ENCODE measurements around the gene HSD3B7.

HSD3B7 gene

DNA sequence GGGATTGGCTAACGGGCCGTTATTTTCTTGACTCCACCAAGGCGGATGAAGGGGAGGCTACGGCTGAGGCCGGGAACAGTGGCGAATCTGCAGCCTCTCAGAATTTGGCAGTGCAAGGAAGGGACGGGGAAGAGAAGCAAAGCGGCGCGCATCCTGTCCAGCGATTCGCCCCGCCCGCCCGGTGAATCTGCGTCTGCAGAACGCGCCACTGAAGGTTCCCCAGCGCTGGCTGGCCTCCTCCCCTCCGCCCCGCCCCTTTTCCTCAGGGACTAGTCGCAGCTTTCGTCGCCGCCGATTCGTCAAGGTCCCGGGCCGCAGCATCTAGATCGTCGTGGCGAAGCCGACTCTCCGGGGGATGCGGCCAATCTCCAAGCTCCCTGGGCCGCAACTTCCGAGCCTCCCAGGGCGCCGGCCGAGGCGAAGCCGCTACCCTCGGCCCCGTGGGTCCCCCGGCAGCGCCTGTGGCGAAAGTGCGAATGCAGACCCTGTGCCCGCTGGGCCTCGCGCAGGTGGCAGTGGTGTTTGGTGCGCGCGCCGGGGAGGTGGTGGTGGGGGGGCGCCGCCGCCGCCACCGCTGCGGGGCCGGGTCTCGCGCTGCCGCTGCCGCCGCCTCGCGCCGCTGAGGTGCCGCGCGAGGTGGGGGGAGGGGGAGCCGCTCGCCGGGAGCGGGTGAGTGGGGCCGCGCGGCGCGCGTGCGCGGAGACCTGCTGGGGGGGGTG, 27.4 kb upstream of the HSD3B7 start, which contains the start of gene SETD1A:
Gene SETD1A, plus strand, starts transcription at position 299 of the 719 bp plus-strand sequence. CDS start 978 bp downstream, outside the sequence.
- peak; percentile 79 to 98 (median 92) for DNase-seq

GRCh38 chr16:30958175-30959079, 26.6 kb upstream of the HSD3B7 start:
- peak in 7 of 14 donors; percentile 32 to 85 (median 63) for DNase-seq

DNA sequence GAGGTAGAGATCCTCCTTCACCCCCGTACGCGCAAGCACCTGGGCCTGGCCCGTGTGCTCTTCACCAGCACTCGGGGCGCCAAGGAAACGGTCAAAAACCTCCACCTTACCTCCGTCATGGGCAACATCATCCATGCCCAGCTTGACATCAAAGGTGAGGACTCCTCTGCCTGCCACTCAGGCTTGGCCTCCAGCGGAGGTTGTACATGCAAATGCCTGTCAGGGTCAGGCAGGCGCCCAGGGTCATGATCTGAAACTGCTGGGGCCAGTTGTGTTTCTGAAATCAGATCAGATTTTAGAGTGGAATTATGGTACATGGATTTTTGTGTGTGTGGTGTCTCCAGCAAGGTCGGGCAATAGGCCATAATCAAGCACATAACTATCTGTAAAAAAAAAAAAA, 23.6 kb upstream of the HSD3B7 start:
- DNase-seq = no peak

- DNase-seq = no peak
These were observed 21.0 kb upstream of the HSD3B7 start for GRCh38 chr16:30963925-30964511.

DNA sequence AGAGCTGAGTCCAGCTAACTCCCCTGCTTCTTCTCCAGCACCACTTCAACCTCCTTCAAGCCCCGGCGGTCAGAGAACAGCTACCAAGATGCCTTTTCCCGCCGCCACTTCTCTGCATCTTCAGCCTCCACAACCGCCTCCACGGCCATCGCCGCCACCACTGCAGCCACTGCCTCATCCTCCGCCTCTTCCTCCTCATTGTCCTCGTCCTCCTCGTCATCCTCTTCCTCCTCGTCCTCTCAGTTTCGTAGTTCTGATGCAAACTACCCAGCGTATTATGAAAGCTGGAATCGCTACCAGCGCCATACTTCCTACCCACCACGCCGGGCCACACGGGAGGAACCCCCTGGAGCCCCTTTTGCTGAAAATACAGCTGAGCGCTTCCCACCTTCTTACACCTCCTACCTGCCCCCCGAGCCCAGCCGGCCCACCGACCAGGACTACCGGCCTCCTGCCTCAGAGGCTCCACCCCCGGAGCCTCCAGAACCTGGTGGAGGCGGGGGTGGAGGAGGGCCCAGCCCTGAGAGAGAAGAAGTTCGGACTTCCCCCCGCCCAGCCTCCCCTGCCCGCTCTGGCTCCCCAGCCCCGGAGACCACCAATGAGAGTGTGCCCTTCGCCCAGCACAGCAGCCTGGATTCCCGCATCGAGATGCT, 20.3 kb upstream of the HSD3B7 start:
- no peak for DNase-seq

- DNase-seq = no peak
These were observed 19.6 kb upstream of the HSD3B7 start for GRCh38 chr16:30965436-30965835.

- no peak for DNase-seq
These were observed 18.9 kb upstream of the HSD3B7 start for GRCh38 chr16:30966033-30966619.

GRCh38 chr16:30967795-30968194, 17.2 kb upstream of the HSD3B7 start:
- DNase-seq = no peak

GRCh38 chr16:30969246-30969842, 15.7 kb upstream of the HSD3B7 start:
- DNase-seq = no peak

GRCh38 chr16:30971298-30971697, 13.7 kb upstream of the HSD3B7 start:
- DNase-seq = no peak

DNA sequence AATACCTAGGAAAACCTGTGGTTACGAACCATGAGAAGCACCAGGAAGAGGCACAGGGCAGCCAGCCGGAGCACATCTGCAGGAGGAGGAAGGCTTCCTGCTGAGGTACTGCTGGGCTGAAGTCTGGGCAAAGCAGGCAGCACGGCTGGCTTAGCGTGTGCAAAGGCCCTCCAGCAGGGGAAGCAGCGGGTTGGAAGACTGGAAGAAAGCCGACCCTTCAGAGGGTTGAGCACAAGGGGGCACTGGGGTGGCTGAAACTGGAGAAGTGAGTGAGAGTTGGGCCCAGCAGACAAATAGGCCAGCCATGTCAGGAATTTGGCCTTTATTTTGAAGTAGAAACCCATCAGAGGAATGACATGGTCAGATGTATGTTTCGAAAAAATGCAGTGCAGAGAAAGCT, 12.1 kb upstream of the HSD3B7 start:
- DNase-seq = no peak

DNA sequence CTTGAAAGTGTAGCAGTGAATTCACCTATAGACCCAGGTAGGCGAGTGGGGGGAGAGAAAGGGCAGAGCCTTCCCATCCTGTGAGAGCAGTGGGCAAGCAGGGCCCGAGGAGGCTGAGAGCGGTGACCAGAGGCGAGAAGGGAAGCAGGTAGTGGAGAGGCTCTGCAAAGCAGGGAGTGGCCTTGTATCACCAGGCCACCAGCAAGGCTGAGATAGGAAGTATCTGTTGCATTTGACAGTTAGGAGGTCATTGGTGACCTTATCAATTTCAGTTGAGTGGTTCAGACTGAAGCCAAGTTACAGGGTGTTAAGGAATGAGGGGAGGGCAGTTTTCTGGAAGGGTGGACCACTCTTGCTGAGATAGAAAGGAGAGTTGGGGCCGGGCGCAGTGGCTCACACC, 10.7 kb upstream of the HSD3B7 start:
- DNase-seq = no peak

- no peak for DNase-seq
These were observed 8.5 kb upstream of the HSD3B7 start for GRCh38 chr16:30976486-30976885.

DNA sequence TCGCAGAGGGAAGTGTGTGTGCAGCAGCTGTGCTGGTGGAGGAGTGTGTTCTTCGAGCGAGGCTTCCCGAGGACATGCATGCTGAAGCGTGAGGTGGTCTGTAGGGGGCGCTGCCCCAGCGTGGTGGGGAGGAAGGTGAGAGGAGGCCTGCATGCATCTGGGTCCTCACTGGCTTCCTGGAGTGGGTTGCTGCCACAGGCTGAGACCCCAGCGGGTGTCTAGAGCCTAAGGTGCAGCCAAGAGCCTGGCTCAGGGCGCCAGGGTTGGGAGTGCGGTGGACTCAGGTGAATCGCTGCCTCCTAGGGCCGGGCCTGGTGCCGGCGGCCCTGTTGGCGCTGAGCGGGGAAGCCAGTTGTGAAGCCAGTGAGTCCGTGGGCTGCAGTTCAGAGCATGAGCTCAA, 7.5 kb upstream of the HSD3B7 start:
- no peak for DNase-seq

DNA sequence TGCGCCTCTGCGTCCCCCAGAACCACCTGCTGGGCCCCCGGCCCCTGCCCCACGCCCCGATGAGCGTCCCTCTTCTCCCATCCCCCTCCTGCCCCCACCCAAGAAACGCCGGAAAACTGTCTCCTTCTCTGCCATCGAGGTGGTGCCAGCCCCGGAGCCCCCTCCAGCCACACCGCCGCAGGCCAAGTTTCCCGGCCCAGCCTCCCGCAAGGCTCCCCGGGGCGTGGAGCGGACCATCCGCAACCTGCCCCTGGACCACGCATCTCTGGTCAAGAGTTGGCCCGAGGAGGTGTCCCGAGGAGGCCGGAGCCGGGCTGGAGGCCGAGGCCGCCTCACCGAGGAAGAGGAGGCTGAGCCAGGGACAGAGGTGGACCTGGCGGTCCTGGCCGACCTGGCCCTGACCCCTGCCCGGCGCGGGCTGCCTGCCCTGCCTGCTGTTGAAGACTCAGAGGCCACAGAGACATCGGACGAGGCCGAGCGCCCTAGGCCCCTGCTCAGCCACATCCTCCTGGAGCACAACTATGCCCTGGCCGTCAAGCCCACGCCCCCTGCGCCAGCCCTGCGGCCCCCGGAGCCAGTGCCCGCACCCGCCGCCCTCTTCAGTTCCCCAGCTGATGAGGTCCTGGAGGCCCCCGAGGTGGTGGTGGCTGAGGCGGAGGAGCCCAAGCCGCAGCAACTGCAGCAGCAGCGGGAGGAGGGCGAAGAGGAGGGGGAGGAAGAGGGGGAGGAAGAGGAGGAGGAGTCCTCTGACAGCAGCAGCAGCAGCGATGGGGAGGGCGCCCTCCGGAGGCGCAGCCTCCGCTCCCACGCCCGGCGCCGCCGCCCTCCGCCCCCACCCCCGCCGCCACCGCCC, 5.6 kb upstream of the HSD3B7 start:
- no peak for DNase-seq

DNA sequence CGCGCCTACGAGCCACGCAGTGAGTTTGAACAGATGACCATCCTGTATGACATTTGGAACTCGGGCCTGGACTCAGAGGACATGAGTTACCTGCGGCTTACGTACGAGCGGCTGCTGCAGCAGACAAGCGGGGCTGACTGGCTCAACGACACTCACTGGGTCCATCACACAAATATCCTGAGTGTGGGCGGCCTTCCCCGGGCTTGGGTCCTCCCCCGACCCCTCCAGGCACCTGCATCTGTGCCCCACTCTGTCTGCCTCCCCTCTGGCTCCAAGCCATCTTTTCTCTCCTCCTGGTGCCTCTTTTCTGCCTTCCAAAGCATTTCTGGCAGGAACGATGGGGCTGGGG, 5.0 kb upstream of the HSD3B7 start:
- DNase-seq = no peak

- DNase-seq = no peak
These were observed 4.6 kb upstream of the HSD3B7 start for GRCh38 chr16:30980434-30980833.

DNA sequence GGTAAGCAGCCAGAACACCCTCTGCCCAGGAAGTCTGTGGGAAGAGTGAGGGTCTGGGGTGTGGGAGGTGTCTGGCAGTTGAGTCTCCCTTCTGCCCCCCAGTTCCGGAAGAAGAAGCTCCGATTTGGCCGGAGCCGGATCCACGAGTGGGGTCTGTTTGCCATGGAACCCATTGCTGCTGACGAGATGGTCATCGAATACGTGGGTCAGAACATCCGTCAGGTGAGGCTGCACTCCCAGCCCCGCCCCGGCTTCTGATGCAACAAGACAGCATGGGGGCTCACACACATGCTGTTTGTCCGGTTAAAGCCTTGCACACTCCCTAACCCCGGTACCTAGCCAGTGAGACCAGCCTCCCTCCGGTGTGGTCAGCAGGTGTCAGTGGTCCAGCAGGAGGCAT, 4.0 kb upstream of the HSD3B7 start:
- no peak for DNase-seq

GRCh38 chr16:30982548-30983288, 2.3 kb upstream of the HSD3B7 start:
- no peak for DNase-seq

DNA sequence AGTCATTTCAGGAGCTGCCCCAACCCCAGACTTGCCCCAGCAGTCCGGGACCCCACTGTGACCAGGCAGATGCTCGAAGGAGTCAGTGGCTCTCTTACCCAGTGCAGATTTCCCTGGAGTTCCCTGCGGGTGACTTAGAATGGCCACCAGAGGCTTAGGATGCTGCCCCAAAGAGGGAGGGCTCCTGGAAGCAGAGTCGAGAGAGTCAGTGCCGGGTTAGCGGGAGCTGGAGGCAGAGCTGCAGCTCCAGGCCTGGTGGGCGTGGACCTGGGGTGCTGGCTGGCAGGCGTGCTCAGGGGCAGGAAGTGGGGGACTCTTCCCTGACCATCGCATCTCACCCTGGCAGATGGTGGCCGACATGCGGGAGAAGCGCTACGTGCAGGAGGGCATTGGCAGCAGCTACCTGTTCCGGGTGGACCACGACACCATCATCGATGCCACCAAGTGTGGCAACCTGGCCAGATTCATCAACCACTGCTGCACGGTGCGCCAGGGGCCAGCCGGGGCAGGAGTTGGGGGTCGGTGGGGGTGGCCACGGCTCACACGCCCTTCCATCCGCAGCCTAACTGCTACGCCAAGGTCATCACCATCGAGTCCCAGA, 1.6 kb upstream of the HSD3B7 start:
- DNase-seq = no peak
